Measurements from ENCODE around the gene CANT1.
"Not testable (repeated sequence)": the region's sequence is repeated elsewhere in the genome, so short reads cannot be mapped to it uniquely, and the experiment has no call there.

Gene CANT1

DNA sequence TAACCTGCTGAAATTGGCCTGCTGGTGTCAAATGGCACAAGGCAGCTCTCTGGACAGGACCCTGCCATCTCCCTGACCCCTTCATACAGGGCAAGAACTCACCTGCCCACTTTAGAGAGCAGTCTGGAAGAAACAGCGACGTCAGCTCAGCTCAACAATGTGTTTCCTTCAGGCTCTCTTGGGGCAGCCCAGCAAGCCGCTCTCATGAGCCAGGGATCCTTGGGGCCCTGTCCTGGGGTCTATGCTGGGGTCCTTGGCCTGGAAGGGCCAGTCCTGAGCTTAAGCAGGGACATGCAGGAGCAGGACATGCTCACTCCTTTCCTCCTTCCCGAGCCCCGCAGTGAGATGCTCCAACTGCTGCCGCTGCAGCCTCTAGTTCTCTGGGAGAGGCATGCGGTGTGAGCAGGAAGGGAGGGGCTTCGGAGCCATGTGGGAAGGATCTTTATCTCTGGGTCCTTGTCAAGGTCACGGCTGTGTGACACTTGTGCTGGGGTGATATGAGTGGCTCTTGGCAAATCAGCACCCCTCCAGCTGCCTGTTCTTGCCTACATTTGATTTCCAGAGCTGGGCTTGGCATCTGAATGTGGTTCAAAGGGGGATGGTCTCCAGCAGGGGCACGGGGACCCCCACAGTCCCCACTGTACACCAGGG is 17.8 kb upstream of the CANT1 start:
- no peak for DNase-seq

DNA sequence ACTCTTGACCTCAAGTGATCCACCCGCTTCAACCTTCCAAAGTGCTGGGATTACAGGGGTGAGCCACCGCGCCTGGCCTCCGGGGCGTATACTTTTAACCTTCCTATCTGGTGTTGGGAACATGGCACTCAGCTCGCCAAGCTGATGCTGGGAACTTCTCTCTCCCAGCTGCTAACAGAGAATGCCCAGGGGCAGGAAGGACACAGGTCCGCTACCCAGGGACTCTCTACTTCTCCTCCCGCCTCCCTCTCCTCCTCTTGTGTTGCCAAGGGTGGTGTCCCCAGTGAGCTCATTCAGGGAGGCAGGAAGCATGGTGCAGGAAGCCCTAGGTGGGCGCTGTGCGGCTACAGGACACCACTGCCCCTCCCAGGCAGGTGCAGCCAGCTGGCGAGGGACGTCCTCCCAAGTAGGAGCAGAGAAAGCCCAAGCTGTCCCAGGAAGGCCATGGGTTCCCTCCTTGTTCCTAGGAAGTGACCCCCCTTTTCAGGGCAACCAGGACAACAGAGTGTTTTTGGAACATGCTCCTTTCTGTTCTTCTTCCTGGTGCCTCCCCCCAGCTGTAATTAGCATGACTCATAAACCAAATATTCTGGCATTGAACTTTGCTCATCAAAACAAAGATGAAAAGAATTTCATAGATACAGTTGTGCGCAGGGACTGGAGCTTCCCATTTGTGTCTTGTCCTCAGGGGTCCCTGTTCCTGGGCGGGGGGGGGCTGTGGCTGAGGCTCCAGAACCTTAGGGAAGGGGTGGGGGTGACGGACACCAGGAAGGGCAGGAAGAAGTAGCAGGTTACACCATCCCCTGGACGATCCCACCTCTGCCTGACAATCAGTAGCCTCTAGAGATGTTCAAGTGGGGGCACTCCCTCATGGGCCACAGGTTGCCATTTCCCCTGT is 17.1 kb upstream of the CANT1 start:
- DNase-seq = peak; percentile 61

DNA sequence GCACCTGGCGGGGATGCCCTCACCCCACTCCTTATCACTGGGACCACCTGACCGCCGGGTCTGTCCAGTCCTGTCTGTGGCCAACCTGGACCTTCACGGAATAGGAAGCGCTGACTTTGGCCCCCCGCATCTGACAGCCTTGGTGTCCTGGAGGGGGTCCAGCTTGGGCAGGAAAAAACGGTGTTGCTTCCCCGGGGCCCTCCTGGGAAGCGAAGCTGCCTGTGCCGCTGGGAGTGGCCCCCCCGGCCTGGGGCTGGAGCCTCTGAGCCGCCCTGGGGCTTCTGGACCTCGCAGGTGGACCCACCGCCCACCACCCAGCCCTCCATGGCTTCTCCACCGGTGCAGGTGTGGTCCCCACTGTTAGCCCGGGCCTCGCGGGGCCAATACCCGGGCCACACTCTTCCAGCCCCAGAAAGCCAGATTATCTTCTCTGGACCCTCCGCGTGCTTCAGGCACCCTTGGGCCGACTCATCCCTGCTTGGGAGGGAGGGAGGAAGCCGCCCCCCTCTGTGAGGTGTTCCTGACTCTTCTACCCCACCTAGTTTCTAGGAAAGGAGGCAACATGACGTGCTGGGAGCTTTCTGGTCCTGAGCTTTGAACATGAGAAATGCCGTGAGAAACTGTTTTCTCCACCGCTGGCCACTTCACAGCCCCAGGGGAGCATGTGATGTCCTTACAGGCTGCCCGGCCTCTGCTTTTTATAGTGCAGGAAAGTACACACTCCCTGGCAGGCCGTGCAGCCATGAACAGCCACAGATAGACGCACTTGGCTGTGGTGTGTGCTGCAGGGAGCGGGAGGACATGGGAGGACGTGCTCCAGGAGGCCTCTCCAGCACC is 15.6 kb upstream of the CANT1 start:
- DNase-seq = no peak

DNA sequence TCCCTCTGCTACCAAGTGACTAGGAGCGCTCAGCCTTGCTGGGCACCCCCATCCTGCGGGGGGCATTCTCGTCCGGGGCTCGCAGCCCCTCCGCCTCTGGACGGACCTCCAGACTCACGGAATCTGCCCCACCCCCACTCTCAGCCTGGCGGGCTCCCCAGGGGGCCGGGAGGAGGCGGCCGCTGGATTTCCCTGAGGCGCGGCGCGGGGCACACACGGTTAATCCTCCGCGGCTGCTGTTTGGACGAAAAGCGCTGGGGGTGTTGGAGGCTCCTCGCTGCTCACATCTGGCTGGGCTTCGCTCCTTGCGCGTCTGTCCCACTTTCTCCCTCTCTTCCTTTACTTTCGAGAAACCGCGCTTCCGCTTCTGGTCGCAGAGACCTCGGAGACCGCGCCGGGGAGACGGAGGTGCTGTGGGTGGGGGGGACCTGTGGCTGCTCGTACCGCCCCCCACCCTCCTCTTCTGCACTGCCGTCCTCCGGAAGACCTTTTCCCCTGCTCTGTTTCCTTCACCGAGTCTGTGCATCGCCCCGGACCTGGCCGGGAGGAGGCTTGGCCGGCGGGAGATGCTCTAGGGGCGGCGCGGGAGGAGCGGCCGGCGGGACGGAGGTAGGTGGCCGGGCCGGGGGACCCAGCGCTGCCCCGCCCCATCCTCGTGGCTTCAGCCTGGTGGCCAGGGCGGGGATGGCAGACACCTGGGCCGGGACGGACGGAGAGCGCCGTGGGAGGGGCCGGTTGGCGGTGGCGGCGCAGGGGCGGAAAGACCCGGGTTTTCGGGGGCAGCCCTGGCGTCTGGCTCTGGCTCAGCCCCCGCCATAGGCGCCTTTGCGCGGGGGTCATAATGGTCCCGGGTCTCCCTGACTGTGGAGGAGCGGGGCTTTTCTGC is 14.6 kb upstream of the CANT1 start, which contains the start of gene C1QTNF1:
Gene C1QTNF1 (plus strand): TSS at position 284 of the 886 bp plus-strand sequence. CDS start 19,800 bp downstream, outside the sequence.
- DNase-seq = no peak

DNA sequence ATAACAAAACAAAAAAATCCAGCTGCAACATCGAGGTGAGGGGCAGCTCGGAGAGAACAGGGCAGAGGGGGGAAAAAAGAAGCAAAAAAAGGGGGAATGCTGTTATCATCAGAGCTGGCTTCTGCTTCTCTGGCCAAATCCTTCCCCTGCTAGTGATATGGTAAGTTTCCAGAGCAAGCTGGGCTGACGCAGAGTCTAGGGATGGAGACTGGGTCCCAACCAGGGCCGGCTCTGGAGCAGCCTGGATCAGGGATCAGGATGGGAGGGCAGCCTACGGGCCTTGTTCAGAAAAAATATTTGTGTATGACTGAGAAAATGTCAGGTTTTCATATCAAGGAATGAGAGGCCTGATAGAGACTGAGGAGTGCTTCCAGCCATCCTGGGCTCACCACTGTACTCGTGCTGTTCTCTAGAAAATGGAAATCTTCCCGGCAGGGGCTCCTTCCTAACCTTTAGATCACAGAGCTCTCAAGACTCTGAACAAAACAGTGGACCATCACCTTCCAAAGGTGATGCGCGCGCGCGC is 13.7 kb upstream of the CANT1 start:
- no peak for DNase-seq

DNA sequence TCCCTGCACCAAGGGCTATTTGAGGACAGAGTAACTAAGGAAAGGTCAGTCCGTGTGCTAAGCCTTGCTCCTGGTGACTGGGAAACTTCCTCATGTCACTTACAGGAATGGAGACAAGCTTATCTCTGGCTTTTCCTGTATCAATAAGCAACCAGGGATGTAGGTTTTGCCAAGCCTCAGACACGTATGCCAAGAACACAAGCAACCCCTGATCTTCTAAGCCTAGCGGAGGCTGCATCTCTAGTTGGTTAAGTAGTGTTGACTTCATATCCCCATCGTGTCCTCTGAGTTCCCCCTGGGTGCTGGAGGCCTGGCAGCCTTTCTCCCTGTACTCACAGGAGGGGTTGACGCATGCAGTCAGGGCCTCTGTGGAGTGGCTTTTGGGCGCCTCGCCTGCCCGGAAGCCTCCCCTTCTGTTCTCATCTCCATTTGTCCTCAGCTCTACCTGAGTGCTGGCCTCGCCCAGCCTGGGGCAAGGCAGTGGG is 13.0 kb upstream of the CANT1 start:
- no peak for DNase-seq

DNA sequence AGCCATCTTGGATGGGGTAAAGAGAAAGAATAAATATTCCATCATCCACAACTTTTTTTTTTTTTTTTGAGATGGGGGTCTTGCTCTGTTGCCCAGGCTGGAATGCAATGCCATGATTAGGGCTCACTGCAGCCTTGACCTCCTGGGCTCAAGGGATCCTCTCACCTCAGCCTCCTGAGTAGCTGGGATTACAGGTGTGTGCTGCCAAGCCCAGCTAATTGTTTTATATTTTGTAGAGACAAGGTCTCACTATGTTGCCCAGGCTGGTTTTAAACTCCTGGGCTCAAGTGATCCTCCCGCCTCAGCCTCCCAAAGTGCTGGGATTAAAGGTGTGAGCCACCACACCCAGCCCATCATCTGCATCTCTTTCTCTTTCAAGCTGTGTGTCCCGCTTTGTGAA is 12.4 kb upstream of the CANT1 start:
- not testable (repeated sequence) for DNase-seq

DNA sequence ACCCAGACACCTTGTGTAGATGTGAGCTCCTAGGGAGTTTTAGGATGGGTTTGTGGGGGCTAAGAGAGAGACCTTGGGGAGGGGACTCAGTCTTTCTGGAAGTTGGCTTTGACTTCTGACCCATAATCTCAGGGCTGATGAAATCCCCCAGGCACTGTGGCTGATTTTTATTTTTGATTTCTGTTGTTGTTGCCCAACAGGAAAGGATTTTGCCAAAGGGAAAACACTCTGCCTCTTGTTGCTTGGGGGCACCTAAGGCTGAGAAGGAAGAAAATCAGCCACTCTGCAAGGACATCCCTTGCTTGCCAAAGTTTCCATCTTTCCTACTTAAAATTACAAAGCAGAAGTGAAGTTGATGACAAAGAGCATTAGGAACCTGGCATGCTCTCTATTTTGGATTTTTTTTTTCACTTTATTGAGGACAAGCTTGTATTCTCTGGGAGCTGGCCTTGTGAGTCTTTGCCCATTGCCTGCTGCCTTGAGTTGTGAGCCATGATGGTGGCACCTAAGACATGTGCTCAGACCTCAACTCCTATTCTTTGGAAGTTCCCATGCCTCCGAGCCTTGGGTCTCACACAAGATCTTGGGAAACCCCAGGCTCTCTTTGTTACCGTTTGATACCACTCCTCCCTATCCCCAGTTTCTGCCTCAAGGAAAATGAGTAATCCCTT is 11.2 kb upstream of the CANT1 start:
- DNase-seq = no peak

DNA sequence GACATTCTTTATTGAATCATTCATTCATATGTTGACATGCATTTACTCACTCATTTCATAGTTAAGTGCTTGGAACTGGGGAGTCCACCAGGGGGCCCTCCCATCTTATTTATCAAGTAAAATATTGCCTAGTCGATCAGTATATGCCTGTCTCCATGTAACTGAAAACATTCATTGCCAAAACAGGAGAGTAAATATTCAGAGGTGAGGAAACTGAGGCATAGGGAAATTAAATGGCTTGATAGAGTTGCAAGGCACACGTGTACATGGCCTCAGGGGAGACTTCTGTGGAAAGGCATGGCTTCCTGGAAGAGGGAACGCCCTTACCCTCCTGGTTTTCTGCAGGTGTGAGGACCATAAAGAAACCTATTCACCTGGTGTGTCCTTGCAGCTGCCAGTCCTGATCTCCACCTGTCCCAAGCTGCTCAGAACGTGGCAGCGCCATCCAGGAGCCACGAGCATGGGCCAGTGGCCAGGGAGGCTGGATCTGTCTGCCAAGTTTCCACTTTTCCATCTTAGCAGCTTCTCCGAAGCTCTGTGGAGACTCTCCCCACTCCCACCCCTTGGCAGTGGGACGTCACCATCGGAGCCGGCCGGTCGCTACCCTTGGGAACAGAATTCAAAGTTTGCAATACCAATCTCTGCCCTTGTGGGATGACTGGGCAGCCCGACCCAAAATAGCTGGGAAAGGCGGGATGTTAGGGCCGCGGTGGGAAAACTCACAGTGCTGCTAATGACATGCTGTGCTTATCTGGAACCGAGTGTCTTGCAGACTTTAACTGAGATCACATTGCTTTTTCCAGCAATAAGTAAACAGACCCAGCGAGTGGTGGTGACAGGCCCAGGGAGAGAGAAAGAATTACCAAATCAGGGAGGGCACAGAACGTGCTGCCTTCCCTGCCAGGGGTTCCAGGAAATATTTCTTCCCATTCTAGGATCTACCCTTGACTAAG is 10.3 kb upstream of the CANT1 start:
- peak; percentile 41 for DNase-seq

DNA sequence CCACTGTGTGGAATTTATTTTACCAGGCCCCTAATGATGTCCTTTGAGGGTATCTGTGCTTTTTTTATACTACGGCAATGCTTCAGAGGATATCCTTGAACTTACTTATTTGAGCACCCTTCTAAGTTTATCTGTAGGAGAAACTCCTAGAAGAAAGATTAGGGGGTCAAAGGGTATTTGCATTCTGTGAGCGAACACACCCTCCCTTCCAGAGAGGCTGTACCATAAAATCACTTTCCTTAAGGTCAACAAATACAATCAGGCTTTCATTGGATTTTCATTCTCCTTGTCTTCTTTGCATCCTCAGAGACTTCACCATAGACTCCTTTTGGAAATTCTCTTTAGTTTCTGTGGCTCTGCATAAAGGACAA is 9.7 kb upstream of the CANT1 start:
- DNase-seq = no peak

DNA sequence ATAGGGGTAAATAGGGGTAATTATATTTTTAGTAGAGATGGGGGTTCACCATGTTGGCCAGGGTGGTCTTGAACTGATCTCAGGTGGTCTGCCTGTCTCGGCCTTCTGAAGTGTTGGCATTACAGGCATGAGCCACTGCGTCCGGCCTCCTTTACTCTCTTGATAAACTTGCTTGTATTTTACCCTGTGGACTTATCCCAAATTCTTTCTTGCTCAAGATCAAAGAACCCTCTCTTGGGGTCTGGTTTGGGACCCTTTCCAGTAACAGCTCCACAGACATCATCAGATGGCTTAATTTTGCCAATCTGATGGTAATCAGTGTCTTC is 8.8 kb upstream of the CANT1 start:
- DNase-seq = no peak

DNA sequence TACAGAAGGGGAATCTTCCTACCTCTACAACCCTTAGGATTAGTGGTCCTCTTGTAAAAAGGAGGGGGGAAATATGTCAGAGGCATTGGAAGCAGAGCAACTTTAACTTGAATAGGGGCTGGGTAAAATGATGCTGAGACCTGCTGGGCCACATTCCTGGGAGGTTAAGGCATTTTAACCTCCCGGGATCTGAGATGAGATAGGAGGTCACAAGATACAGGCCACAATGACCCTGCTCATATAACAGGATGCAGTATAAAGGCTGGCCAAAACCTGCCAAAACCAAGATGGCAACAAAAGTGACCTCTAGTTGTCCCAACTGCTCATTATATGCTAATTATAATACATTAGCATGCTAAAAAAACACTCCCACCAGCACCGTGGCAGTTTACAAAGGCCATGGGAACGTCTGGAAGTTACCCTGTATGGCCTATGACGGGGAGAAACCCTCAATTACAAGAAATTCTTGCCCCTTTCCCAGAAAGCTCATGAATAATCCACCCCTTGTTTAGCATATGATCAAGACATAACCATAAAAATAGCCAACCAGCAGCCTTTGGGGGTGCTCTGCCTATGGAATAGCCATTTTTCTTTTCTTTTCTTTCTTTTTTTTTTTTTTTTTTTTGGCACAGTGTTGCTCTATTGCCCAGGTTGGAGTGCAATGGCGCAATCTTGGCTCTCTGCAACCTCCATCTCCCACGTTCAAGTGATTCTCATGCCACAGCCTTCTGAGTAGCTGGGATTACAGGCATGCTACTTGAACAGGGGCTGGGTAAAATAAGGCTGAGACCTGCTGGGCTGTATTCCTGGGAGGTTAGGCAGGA is 8.2 kb upstream of the CANT1 start:
- no peak for DNase-seq

DNA sequence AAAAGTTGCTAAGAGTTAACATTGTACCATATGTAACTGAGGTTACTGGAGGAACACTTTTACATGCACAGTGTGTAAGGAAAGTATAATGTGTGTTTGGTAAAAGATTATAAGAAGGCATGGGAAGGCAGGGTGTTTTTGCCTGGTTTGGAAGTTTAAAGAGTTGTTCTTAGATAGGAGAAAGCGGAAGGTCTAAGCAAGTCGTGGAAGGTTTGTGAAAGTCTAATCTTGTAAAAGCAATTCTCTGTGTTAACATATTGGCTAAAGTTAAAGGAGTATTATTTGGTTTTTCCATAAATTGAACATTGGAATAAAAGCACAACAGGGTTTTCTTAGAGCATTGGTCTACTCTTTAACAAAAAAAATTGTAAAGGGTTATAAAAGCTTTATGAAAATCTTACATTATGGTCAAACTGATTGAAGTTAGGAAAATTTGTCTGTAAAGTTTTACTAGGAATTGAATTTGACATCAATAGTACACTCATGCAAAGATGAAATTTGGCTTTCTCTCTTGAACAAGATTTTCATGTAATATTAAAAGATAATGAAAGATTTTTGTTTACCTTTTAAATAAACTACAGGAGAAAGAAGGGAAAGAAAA is 4.7 kb upstream of the CANT1 start:
- no peak for DNase-seq

DNA sequence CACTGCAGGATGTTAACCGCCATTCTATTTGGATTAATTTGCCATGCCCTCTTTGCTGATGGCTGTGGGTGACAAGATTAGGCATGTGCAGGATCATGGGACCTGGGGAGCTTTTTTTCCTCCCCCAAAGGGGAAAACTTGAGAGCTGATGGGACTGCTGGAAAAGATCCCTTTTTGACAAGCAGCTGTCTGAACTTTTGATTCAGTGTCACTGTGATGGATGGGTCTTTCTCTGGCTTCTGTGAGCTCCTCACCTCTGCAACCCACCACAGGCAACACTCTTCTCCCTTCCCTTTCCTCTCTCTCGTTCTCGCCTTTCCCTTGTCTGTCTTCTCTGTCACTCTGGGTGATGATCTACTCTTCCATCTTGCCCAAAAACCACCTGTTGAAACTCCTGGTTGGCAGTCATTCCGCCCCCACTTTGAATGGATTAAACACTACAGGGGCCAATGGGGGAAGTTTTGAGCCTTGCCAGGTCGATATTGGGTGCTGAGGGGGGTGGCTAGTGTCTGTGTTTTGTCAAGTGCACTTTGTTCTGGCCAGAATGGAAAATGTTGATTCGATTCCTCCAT is 3.1 kb upstream of the CANT1 start:
- DNase-seq = no peak

DNA sequence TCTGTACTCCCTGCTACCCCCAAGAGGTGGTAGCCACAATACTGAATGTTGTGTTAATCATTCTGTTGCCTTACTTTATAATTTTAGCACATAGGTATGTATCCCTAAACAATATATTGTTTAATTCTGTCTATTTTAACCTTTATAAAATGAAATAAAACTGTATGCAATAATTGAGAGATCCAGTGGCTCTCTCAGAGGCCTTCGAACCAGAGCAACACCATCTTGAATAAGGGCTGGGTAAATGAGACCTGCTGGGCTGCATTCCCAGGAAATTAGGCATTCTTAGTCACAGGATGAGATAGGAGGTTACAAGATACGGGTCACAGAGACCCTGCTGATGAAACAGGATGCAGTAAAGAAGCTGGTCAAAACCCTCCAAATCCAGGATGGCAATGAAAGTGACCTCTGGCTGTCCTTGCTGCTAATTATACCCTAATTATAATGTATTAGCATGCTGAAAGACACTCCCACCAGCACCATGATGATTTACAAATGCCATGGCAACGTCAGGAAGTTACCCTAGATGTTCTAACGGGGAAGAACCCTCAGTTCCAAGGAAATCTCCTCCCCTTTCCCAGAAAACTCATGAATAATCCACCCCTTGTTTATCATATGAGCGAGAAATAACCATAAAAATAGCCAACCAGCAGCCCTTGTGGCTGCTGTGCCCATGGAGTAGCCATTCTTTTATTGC is 2.0 kb upstream of the CANT1 start:
- DNase-seq = no peak

DNA sequence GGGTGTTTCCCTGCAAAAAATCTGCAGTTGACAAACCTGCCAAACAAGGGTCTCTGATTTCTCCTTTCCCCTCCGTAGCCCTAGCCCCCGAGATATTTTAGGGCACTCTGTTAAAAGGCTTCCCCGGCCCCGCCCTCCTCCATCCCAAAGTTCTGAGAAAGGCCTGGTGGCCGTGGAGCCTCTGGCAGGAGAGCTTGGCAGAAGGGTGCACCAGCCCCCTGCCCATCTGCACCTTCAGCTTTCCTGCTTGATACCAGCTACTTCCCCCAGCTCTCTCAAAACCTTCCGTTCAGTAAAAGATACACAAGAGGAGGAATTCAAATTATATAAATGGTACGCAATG is 711 bp upstream of the CANT1 start:
- no peak for DNase-seq

DNA sequence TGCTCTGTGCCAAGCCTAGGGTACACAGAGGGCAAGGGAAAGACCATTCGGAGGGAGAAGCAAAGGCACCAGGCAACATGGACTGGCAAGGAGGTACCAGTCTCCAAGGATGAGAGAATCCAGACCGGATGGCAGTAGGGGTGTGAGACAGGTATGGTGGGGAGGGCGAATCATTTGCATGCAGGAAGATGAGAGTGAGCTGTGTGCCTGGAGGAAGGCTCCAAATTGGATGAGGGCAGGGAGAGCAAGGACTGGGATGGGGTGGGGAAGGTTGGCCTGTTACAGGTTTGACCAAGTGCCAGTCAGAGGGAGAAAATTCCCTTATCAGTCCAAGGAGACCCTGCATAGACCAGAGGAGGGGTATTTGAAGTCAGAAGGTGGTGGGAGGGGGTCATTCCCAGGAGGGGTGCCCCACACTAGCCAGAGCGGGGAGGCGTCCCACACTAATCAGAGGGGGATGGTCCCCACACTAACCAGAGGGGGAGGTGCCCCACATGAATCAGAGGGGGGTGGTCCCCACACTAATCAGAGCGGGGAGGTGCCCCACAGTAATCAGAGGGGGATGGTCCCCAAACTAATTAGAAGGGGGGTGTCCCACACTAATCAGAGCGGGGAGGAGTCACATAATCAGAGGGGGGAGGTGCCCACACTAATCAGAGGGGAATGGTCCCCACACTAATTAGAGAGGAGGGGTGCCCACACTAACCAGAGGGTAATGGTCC is 737 bp downstream of the CANT1 start:
- DNase-seq = no peak
